GM12892 (cell line): ENCODE data around the gene HBM.
"Not testable (repeated sequence)": the region's sequence is repeated elsewhere in the genome, so short reads cannot be mapped to it uniquely, and the experiment has no call there.

Experiments used
- POLR2A ChIP-seq: IDR thresholded peaks from 2 replicates; pipeline ENCODE4 v1.6.1; 2011; ENCODE audit warnings: low read depth, low read length, control low read depth
- POLR2AphosphoS5 ChIP-seq: IDR thresholded peaks from 2 replicates; pipeline ENCODE4 v1.6.1; 2011; ENCODE audit warnings: low read depth, low read length, control low read depth

DNA sequence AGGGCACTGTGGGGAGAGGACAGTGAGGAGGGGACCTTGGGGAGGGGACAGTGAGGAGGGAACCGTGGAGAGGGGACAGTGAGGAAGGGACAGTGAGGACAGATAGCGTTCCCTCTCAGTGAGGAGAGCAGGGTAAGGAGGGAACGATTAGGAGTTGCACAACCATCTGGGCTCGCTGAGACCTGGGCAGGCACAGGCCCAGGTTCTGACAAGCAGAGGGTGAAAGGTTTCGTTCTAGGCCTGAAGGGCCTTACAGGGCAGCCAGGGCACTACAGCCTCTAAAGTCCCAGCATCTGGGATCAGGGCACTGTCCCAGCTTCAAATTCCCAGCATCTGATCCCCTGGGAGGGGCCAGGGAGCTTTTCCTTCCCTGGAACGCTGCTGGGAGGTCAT is 12.7 kb upstream of the HBM start:
- not testable (repeated sequence) for TF ChIP-seq POLR2A, POLR2AphosphoS5
